Immature natural killer cell (primary cell): ENCODE results near the gene BRINP3. TPM values are rescaled to one million over a fixed set of nuclear protein-coding genes. Genes with fewer than 3 reads are reported as not detected.
"Not testable (repeated sequence)": the region's sequence is repeated elsewhere in the genome, so short reads cannot be mapped to it uniquely, and the experiment has no call there.

Source experiments
- DNase-seq, 3 donors: peaks; one replicate each; pipeline ENCODE4 v3.0.0; 2022; ENCODE audit warnings: mixed read lengths in 1 of 3
- H3K27ac Mint-ChIP-seq, 6 donors: one replicate each; pipeline ENCODE4 v1.8.0; 2020; ENCODE audit warnings: mixed read lengths in 6 of 6, mild to moderate bottlenecking in 5 of 6, inconsistent platforms in 4 of 6, moderate library complexity in 3 of 6
- H3K27me3 Mint-ChIP-seq, 3 donors: one replicate each; pipeline ENCODE4 v1.8.0; 2020 to 2021; ENCODE audit warnings: low read depth in 3 of 3, mild to moderate bottlenecking in 3 of 3, mixed read lengths in 3 of 3, moderate library complexity in 3 of 3, inconsistent platforms in 1 of 3
- H3K36me3 Mint-ChIP-seq, 3 donors: one replicate each; pipeline ENCODE4 v1.8.0; 2020; ENCODE audit warnings: mixed read lengths in 3 of 3, inconsistent platforms in 2 of 3, mild to moderate bottlenecking in 2 of 3
- H3K4me1 Mint-ChIP-seq, 2 donors: one replicate each; pipeline ENCODE4 v1.8.0; 2020; ENCODE audit warnings: inconsistent platforms in 2 of 2, mild to moderate bottlenecking in 2 of 2, mixed read lengths in 2 of 2, moderate library complexity in 1 of 2
- H3K4me3 Mint-ChIP-seq, 5 donors: one replicate each; pipeline ENCODE4 v1.8.0; 2020; ENCODE audit warnings: mild to moderate bottlenecking in 5 of 5, mixed read lengths in 5 of 5, inconsistent platforms in 3 of 5, moderate library complexity in 3 of 5
- H3K9me3 Mint-ChIP-seq, 6 donors: one replicate each; pipeline ENCODE4 v1.8.0; 2020; ENCODE audit warnings: mild to moderate bottlenecking in 6 of 6, mixed read lengths in 6 of 6, inconsistent platforms in 4 of 6, moderate library complexity in 3 of 6
- polyA plus RNA-seq, 3 donors: library from polyadenylated mRNA; unstranded; fragments of 300-500 nt; fragmentation: Illumina TruSeq; gene quantifications; one replicate each; pipeline ENCODE4 v1.2.3, GENCODE V29; 2021

Gene BRINP3
- not detected for polyA plus RNA-seq

DNA sequence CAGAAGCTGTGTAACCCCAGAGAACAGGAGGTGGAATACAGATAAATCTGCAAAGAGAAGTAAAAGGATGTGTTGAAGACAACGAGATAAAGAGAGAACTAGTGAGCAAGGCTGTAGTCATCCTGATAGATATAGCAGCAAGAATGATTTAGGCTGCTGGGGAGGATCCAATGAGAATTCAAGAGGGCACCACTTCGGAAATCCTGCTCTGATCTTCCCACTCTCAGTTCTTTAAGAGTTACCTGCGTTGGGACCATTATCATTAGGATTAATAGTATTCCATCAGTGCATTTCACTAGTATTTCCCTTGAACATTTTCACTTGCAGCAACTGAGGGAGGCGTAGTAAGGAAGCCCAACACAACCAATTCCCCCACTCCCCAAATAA, at the start of gene BRINP3:
BRINP3 (minus strand) TSS at position 103 of the 387 bp plus-strand sequence.
- Mint-ChIP-seq H3K4me1 (no peaks in the 10 kb centered on the region), H3K9me3 (peaks cover 9 to 45% (median 19%) of the 10 kb centered on the region in 6 donors), H3K4me3 (no peak within 1 kb of the TSS), H3K27ac (no peak within 1 kb of the TSS), H3K36me3 (no peaks in the 10 kb centered on the region), H3K27me3 (peaks cover 3 to 5% (median 4%) of the 10 kb centered on the region in 3 donors)
- no peak for DNase-seq

DNA sequence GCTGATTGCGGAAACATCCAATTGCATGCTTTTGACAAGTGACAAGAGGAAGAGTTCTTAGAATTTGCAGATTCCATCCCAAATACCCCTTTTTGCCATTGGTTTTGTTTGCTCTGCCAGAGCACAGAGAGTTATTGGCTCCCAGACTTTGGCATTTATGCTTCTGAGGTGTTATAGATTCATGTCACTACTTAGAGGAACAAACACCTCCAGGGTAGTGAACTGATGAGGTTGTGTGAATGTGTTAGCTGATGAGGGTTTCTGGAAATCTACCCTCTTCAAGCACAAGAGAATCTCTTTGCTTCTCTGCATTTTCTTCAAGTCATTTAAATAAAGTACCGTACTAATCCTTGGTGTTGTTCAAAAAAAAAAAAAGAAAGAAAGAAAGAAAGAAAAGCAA, 33.9 kb upstream of the BRINP3 start:
- DNase-seq, result no peak
- Mint-ChIP-seq H3K4me1 (no peaks in the 10 kb centered on the region), H3K9me3 (peaks cover 11 to 43% (median 30%) of the 10 kb centered on the region in 6 donors)

DNA sequence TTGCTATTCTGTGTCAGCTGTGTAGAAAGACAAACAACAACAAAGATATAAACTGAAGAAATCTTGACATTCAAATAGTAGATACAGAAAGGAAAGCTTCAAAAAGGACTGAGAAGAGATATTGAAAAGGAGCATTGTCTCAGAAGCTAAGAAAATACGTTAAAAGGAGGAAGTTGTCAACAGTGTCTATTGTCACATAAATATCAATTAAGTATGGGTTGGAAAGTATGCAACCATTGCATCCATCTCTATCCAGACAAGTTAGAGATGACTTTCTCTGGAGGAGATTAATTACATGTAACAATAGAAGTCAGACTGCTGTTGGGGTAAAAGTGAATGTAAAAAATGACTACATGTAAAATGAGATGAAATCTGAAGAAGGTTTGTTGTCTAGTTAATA, 29.7 kb upstream of the BRINP3 start:
- H3K27me3 Mint-ChIP-seq, result peaks cover 0 to 4% (median 0%) of the 10 kb centered on the region in 3 donors
- H3K27ac Mint-ChIP-seq, result no peak overlapping the region
- H3K4me3 Mint-ChIP-seq, result no peak overlapping the region
- H3K36me3 Mint-ChIP-seq, result no peaks in the 10 kb centered on the region
- H3K4me1 Mint-ChIP-seq, result no peaks in the 10 kb centered on the region
- H3K9me3 Mint-ChIP-seq, result peaks cover 7 to 46% (median 29%) of the 10 kb centered on the region in 6 donors
- no peak for DNase-seq

More for the DNA sequence above, 33.9 kb upstream of the BRINP3 start:
- H3K27me3 Mint-ChIP-seq, result peaks cover 0 to 4% (median 0%) of the 10 kb centered on the region in 3 donors
- H3K4me3 Mint-ChIP-seq, result no peak overlapping the region
- H3K27ac Mint-ChIP-seq, result no peak overlapping the region
- H3K36me3 Mint-ChIP-seq, result no peaks in the 10 kb centered on the region

DNA sequence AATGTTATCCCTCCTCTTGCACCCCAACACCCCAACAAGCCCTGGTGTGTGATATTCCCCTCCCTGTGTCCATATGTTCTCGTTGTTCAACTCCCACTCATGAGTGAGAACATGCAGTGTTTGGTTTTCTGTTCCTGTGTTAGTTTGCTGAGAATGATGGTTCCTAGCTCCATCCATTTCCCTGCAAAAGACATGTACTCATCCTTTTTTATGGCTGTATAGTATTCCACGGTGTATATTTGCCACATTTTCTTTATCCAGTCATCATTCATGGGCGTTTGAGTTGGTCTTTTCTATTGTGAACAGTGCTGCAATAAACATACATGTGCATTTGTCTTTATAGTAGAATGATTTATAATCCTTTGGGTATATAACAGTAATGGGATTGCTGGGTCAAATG, 26.9 kb upstream of the BRINP3 start:
- not testable (repeated sequence) for H3K4me1 Mint-ChIP-seq, H3K27me3 Mint-ChIP-seq, H3K36me3 Mint-ChIP-seq, H3K27ac Mint-ChIP-seq, DNase-seq, H3K4me3 Mint-ChIP-seq
- H3K9me3 Mint-ChIP-seq, result peaks cover 11 to 36% (median 24%) of the 10 kb centered on the region in 6 donors

DNA sequence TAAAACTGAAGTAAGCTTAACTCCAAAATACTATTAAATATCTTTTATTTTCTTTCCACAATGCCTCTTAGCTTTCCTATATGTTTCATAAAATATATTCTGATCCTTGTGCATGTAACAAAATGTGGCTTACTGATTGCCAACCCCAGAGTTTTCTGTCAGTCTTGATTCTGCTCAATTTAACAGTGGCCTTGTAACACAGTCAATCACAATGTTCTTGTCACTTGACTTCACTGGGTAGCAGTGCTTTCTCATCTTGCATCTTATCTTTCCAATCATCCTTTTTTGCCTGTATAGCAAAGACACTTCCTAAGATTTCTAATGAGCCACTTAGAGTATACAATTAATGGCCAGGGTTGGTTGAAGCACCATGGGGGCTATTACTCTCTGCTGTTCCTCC, 19.9 kb upstream of the BRINP3 start:
- H3K9me3 Mint-ChIP-seq, result peaks cover 8 to 44% (median 19%) of the 10 kb centered on the region in 6 donors
- no peak for DNase-seq
- H3K27ac Mint-ChIP-seq, result no peak overlapping the region
- no peaks in the 10 kb centered on the region for H3K27me3 Mint-ChIP-seq
- no peaks in the 10 kb centered on the region for H3K4me1 Mint-ChIP-seq
- H3K36me3 Mint-ChIP-seq, result no peaks in the 10 kb centered on the region
- H3K4me3 Mint-ChIP-seq, result no peak overlapping the region

DNA sequence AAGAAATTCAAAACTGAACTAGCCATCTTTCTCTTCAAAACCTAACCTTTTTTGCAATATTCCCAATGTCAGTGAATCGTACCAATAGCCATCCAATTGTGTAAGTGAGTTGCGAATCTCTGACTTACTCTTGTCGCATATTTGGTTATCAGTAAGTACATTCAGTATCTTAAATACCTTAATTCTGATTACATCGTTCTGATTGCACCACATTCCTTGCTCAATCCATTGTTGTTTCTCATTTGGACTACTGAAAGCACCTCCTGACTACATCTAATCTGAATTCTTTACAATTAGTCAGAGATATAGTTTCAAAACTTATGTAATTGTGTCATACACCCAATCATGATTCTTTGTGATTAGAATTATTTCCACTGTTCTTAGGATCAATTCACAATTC, 16.8 kb upstream of the BRINP3 start:
- H3K9me3 Mint-ChIP-seq, result peaks cover 1 to 42% (median 21%) of the 10 kb centered on the region in 6 donors

DNA sequence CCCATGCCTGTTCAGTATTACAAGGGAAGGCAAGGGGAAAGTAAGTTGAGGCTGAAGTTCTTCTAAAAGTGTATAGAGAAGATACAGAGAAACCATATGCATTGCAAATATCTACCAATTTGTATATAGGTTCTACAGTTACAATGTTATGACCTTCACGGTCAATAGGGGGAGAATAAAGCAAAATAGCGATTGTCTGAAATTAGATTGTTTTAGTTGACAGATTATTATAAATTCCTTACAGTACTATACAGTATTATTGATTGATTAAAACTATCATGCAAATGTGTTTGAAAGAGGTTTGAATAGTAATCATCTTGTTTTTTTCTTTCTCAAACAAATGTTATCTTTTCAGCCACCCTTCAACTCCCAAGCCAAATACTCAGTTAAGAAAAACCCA, 13.7 kb upstream of the BRINP3 start:
- peaks cover 6 to 42% (median 25%) of the 10 kb centered on the region in 6 donors for H3K9me3 Mint-ChIP-seq
- peaks cover 0 to 3% (median 0%) of the 10 kb centered on the region in 3 donors for H3K27me3 Mint-ChIP-seq
- no peaks in the 10 kb centered on the region for H3K4me1 Mint-ChIP-seq
- DNase-seq, result no peak
- no peak overlapping the region for H3K27ac Mint-ChIP-seq
- no peak overlapping the region for H3K4me3 Mint-ChIP-seq
- H3K36me3 Mint-ChIP-seq, result no peaks in the 10 kb centered on the region

More for the DNA sequence above, 16.8 kb upstream of the BRINP3 start:
- Mint-ChIP-seq H3K27ac (no peak overlapping the region), H3K4me3 (no peak overlapping the region), H3K4me1 (no peaks in the 10 kb centered on the region), H3K27me3 (peaks cover 0 to 2% (median 0%) of the 10 kb centered on the region in 3 donors), H3K36me3 (no peaks in the 10 kb centered on the region)
- no peak for DNase-seq

DNA sequence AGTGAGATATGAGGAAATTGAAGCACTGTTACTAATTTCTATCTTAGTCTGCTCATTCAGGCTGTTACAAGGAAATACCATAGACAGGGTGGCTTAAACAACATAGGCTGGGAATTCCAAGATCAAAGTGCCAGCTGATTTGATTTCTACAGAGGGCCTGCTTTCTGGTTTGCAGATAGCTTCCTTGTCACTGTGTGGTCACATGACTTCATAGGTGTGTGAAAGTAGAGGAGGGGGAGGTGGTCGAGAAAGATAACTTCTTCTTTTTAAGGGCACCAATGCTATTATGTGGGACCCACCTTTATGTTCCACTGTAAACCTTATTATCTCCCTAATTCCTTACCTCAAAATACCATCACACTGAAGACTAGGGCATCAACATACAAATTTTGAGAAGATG, 6.4 kb upstream of the BRINP3 start:
- H3K36me3 Mint-ChIP-seq, result no peaks in the 10 kb centered on the region
- DNase-seq, result no peak
- no peaks in the 10 kb centered on the region for H3K4me1 Mint-ChIP-seq
- H3K27me3 Mint-ChIP-seq, result peaks cover 0 to 4% (median 0%) of the 10 kb centered on the region in 3 donors
- peaks cover 5 to 30% (median 15%) of the 10 kb centered on the region in 6 donors for H3K9me3 Mint-ChIP-seq
- H3K4me3 Mint-ChIP-seq, result no peak overlapping the region
- H3K27ac Mint-ChIP-seq, result no peak overlapping the region

DNA sequence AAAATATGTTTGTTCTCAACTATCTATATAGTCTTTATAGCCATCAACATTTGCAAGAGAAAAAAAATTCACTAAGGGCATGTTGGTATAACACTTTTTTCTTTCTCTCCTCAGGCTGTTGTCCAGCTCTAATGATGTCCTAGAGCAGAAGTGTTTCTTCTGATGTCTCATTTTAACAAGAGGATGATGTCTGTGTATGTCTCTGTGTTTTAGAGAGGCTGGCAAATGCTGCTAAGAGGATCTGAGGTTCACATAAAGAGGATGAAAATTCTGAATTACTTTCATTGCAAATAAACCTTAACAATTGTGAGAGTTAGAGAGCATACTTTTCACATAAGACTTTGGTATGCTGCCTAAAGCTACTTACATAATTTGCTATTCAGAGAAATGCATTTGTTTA, 2.6 kb upstream of the BRINP3 start:
- no peak for DNase-seq
- Mint-ChIP-seq H3K9me3 (peaks cover 8 to 35% (median 17%) of the 10 kb centered on the region in 6 donors), H3K4me3 (no peak overlapping the region), H3K27me3 (peaks cover 2 to 9% (median 3%) of the 10 kb centered on the region in 3 donors), H3K36me3 (no peaks in the 10 kb centered on the region), H3K27ac (no peak overlapping the region), H3K4me1 (no peaks in the 10 kb centered on the region)

DNA sequence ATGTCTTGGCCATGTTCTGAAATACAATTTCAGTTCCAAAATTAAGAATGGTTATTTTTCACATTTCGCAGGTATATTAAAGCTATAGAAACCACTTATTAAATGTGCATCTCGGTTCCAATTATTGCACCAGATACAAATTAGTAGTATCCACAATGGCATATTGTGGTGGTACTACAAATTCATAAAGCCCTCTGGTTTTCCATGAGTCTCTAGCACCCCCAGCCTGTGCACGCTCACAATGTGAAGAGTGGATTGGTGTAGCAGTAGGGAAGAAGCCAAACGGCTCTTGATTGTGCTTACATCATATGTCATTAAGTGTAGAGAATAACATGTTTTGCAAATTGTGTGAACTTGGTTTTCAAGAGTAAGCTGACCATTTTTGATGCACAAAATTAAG, 1.9 kb upstream of the BRINP3 start:
- Mint-ChIP-seq H3K9me3 (peaks cover 8 to 35% (median 17%) of the 10 kb centered on the region in 6 donors), H3K27me3 (peaks cover 2 to 5% (median 3%) of the 10 kb centered on the region in 3 donors), H3K36me3 (no peaks in the 10 kb centered on the region), H3K27ac (no peak overlapping the region), H3K4me1 (no peaks in the 10 kb centered on the region), H3K4me3 (no peak overlapping the region)
- DNase-seq, result no peak

DNA sequence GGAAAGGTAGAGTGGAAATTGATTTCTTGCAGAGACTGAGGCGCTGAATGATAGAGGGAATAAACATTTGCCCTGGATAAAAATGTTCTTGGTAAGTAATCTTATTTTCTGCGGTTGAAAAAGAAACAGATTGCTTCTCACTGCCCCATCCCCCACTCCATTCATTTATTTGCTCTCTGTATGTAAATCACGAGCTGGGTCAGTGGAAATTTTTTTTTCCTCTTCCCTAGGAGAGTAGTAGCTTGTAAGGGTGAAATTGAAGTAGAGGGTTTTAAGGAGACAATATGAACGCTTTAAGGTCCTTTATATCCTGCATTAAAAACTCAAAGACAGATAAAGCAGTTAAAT, 1.4 kb upstream of the BRINP3 start:
- no peak overlapping the region for H3K27ac Mint-ChIP-seq
- H3K4me3 Mint-ChIP-seq, result no peak overlapping the region
- H3K4me1 Mint-ChIP-seq, result no peaks in the 10 kb centered on the region
- peaks cover 3 to 5% (median 4%) of the 10 kb centered on the region in 3 donors for H3K27me3 Mint-ChIP-seq
- H3K9me3 Mint-ChIP-seq, result peaks cover 8 to 39% (median 19%) of the 10 kb centered on the region in 6 donors
- DNase-seq, result no peak
- no peaks in the 10 kb centered on the region for H3K36me3 Mint-ChIP-seq

DNA sequence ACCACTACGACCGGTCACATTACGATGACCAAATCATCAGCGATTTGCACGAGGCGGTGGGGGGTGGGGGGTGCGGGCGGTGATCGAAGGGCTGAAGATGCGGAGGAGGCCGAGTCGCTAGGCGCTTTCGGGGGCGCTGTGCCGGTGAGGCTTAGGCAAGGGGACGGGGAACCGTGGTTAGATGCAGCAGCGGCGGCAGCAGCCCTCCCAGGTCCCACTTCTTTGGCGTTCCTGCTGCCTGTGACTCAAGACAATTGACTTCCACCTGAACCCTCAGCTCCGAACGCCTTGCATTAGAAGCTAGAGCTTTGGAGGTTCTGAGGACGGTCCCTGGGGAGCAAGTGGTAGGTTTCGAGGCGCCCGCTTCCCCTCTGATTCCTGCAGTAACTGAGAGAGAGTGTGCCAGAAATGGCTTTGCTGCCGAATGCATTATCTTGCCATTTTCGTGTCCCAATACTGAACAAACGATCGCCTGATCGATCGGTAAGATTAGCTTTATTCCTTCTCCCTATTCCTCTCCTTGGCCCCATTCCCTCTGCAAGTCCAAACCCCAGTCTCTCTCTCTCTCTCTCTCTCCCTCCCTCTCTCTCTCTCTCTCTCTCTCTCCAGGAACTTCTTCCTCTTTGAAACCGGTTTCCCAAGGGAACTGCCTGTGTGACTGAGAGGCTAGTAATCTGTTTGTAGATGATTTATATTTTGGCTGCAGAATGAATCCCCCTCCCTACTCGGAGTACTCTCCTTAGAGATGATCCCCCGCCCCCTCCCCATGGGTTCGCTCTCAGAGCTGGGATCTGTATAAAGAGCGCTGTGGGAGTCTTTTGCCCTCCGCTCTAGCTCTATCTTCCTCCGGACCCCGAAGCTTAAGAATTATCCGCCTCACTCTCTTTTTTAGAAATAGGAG, 735 bp upstream of the BRINP3 start:
- Mint-ChIP-seq H3K4me1 (no peaks in the 10 kb centered on the region), H3K9me3 (peaks cover 9 to 43% (median 20%) of the 10 kb centered on the region in 6 donors), H3K27me3 (peaks cover 3 to 5% (median 4%) of the 10 kb centered on the region in 3 donors), H3K4me3 (no peak overlapping the region), H3K27ac (no peak overlapping the region), H3K36me3 (no peaks in the 10 kb centered on the region)
- no peak for DNase-seq

DNA sequence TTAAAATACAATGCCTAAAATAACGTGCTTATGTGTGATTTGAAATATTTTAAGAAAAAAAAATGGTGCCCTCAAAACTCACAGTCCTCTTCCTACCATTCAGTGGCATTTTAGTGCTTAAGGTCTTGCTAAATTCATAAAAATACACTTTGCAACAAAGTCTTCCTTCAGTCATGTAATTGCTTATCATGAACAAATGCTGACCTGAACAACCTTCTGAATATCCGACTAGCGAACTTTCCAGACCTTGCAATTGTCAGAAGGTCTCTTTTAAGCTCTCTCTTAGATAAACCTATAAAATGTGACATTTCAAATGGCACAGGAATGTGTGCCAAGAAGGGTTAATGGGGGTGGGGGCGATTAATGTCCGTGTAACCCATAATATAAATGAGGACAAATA, 858 bp downstream of the BRINP3 start:
- no peak for DNase-seq
- H3K27ac Mint-ChIP-seq, result no peak overlapping the region
- no peaks in the 10 kb centered on the region for H3K4me1 Mint-ChIP-seq
- H3K4me3 Mint-ChIP-seq, result no peak overlapping the region
- peaks cover 9 to 54% (median 18%) of the 10 kb centered on the region in 6 donors for H3K9me3 Mint-ChIP-seq
- peaks cover 3 to 5% (median 4%) of the 10 kb centered on the region in 3 donors for H3K27me3 Mint-ChIP-seq
- H3K36me3 Mint-ChIP-seq, result no peaks in the 10 kb centered on the region

DNA sequence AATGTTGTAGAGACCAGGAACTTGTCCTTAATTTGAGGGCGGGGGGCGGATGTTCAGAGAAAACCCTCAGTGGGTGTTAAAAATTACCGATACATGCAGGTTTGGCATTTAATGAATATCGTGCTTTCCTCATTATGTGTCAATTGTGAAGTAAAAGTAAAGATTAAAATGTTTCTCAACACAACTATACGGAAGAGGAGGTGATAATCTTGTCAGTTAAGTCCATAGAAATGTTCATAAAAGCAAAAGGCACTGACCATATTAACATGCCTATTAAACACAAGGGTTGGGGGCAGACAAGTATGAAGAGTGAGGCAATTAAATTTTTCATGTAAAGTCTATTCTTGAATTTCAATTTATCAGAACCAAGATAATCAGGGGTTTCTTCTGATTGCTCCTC, 1.3 kb downstream of the BRINP3 start:
- DNase-seq, result no peak
- H3K27me3 Mint-ChIP-seq, result peaks cover 3 to 5% (median 4%) of the 10 kb centered on the region in 3 donors
- H3K27ac Mint-ChIP-seq, result no peak overlapping the region
- H3K4me3 Mint-ChIP-seq, result no peak overlapping the region
- no peaks in the 10 kb centered on the region for H3K4me1 Mint-ChIP-seq
- no peaks in the 10 kb centered on the region for H3K36me3 Mint-ChIP-seq
- peaks cover 9 to 54% (median 15%) of the 10 kb centered on the region in 6 donors for H3K9me3 Mint-ChIP-seq
